A549 (cell line): Measurements from ENCODE around the gene RHEB. TPM values are rescaled to one million over a fixed set of nuclear protein-coding genes. Genes with fewer than 3 reads are reported as not detected.
"Not testable (repeated sequence)": the region's sequence is repeated elsewhere in the genome, so short reads cannot be mapped to it uniquely, and the experiment has no call there.

Source experiments
- ATAC-seq, 2 experiments: fragments of 200-7000 bp in 1 of 2; fragments of >200 bp in 1 of 2; cut with Nextera tagmentation in 1 of 2; cut with Tn5 transposase in 1 of 2; 3 replicates each; pipeline versions ENCODE4 v1.8.0 to v1.9.1; 2018 to 2020; ENCODE audit warnings: mild to moderate bottlenecking in 1 of 2, moderate library complexity in 1 of 2
- CTCF ChIA-PET: fragments of 300-600 bp; sonication (Branson Sonifier 250); formaldehyde crosslinking; extraction: SDS; loops from one replicate; lab custom pipeline; 2021; ENCODE audit warnings: antibody characterized with exemption, inconsistent platforms; lab: Yijun Ruan, JAX
- POLR2A ChIA-PET: fragments of 350-600 bp; formaldehyde crosslinking; extraction: SDS; loops from one replicate; lab custom pipeline; 2021; ENCODE audit warnings: antibody characterized with exemption, inconsistent platforms; lab: Yijun Ruan, JAX
- DNase-seq, 2 experiments: peaks; one replicate each; pipeline versions ENCODE4 v3.0.0 to v3.0.0-alpha.2; 2011 to 2016; ENCODE audit warnings: low read depth in 1 of 2, low spot score in 1 of 2
- FAIRE-seq: peaks from 2 replicates; lab custom pipeline; 2011; peaks lifted over from hg19 to GRCh38; lab: Jason Lieb, UNC
- H3K27ac ChIP-seq, 2 experiments: fragments of >200 bp; sonication (Bioruptor Twin); formaldehyde crosslinking; 3 replicates each; pipeline ENCODE4 v1.5.1; 2016 to 2017
- H3K4me1 ChIP-seq: fragments of >200 bp; sonication (Bioruptor Twin); formaldehyde crosslinking; 3 replicates; pipeline ENCODE4 v1.6.1; 2016
- H3K4me2 ChIP-seq: fragments of >200 bp; sonication (Bioruptor Twin); formaldehyde crosslinking; 3 replicates; pipeline ENCODE4 v1.6.1; 2016
- H3K4me3 ChIP-seq: fragments of >200 bp; sonication (Bioruptor Twin); formaldehyde crosslinking; 3 replicates; pipeline ENCODE4 v1.5.1; 2016
- H3K9me3 ChIP-seq: fragments of >200 bp; sonication (Bioruptor Twin); formaldehyde crosslinking; 3 replicates; pipeline ENCODE4 v1.6.1; 2016
- BHLHE40 ChIP-seq: IDR thresholded peaks from 2 replicates; pipeline ENCODE4 v1.6.1; 2012; ENCODE audit warnings: low read depth, low read length, inconsistent platforms
- CTCF ChIP-seq: fragments of >200 bp; sonication (Bioruptor Twin); formaldehyde crosslinking; IDR thresholded peaks from 3 replicates; pipeline ENCODE4 v1.5.1; 2016
- FOSL2 ChIP-seq, 2 experiments: fragments of 450-650 bp in 1 of 2; fragments of >200 bp in 1 of 2; sonication (Bioruptor Twin) in 1 of 2; formaldehyde crosslinking; IDR thresholded peaks; 2 replicates each; pipeline versions ENCODE4 v1.5.0 to v1.6.1; 2016 to 2020; ENCODE audit warnings: mild to moderate bottlenecking in 1 of 2, moderate library complexity in 1 of 2
- HES2 ChIP-seq: fragments of >200 bp; sonication (Bioruptor Twin); formaldehyde crosslinking; IDR thresholded peaks from 2 replicates; pipeline ENCODE4 v1.6.1; 2016
- JUN ChIP-seq, 2 experiments: fragments of >200 bp; sonication (Bioruptor Twin); formaldehyde crosslinking; IDR thresholded peaks; 2 replicates in 1 of 2; 3 replicates in 1 of 2; pipeline ENCODE4 v1.6.1; 2016 to 2017
- JUNB ChIP-seq: fragments of >200 bp; sonication (Bioruptor Twin); formaldehyde crosslinking; IDR thresholded peaks from 2 replicates; pipeline ENCODE4 v1.6.1; 2016
- PBX3 ChIP-seq: IDR thresholded peaks from 2 replicates; pipeline ENCODE4 v1.6.1; 2012
- REST ChIP-seq: fragments of 200-600 bp; sonication (generic); IDR thresholded peaks from 2 replicates; pipeline ENCODE4 v1.6.1; 2016; ENCODE audit warnings: antibody characterized with exemption, mild to moderate bottlenecking, moderate library complexity
- RFX5 ChIP-seq: fragments of 450-650 bp; IDR thresholded peaks from 2 replicates; pipeline ENCODE4 v1.7.1; 2014; ENCODE audit warnings: antibody characterized with exemption, mild to moderate bottlenecking, moderate library complexity
- SMC3 ChIP-seq: fragments of >200 bp; sonication (Bioruptor Twin); formaldehyde crosslinking; IDR thresholded peaks from 3 replicates; pipeline ENCODE4 v1.6.1; 2018; ENCODE audit warnings: inconsistent platforms
- USF2 ChIP-seq: fragments of 450-650 bp; IDR thresholded peaks from 2 replicates; pipeline ENCODE4 v1.6.1; 2014; ENCODE audit warnings: antibody characterized with exemption
- ZSCAN20 ChIP-seq: fragments of 250-450 bp; sonication (Bioruptor Pico); IDR thresholded peaks from 2 replicates; pipeline ENCODE4 v1.8.0; 2022; ENCODE audit warnings: mild to moderate bottlenecking, moderate library complexity
- WGBS: methylation state at CpG from one replicate; pipeline ENCODE4 v1.1.6; 2017; ENCODE audit errors: missing lambda C conversion rate; 5-methylcytosine and 5-hydroxymethylcytosine counted together
- polyA plus RNA-seq, 4 experiments: library from polyadenylated mRNA; depleted of rRNA in 3 of 4; stranded (reverse); fragments of >200 nt; fragmentation: RNase III in 1 of 4; extraction: RNeasy Plus Mini Kit Qiagen cat#74134 plus additional on column Dnase treatment in 1 of 4; gene quantifications; 2 replicates in 3 of 4; 3 replicates in 1 of 4; pipeline ENCODE4 v1.2.3, GENCODE V29; 2011 to 2017

RHEB gene
- polyA plus RNA-seq, 2 of the 4 experiments (the other 2 are of a cell fraction): 110 to 198 TPM

- ChIA-PET CTCF (interaction anchor here (1.0 to 1.3 kb wide), 4 partner anchors 29 to 221 kb away, joined by 3 to 4 read pairs (median 3); no protein-coding TSS in a partner anchor), POLR2A (interaction anchor here (1.5 kb wide), 1 partner anchor 19 kb away, joined by 10 read pairs; the partner anchor contains the start of gene RHEB)
- TF ChIP-seq RFX5 (no peak), JUN (IDR thresholded peaks at IDR 0.05) (no peak), REST (no peak), USF2 (no peak; the same call in 1 of the 2 replicates), BHLHE40 (no peak), CTCF (no peak)
- no peak for FAIRE-seq
- no peak overlapping the region for H3K4me2 ChIP-seq
- DNase-seq: no peak
- peak; percentile 71 to 78 for ATAC-seq
- 65% methylated on average over 8 of the region's 9 CpGs for WGBS
- no peaks in the 10 kb centered on the region for H3K9me3 ChIP-seq
- H3K4me3 ChIP-seq: no peak overlapping the region
- H3K4me1 ChIP-seq: no peaks in the 10 kb centered on the region
- H3K27ac ChIP-seq: no peak overlapping the region
Observed at GRCh38 chr7:151539088-151539671, 19.5 kb upstream of the RHEB start.

- Histone ChIP-seq H3K27ac (no peak overlapping the region), H3K4me1 (no peaks in the 10 kb centered on the region), H3K4me2 (no peak overlapping the region), H3K4me3 (no peak overlapping the region), H3K9me3 (no peaks in the 10 kb centered on the region)
- ATAC-seq (no peak), FAIRE-seq (no peak), DNase-seq (no peak)
- ChIA-PET POLR2A (interaction anchor here (1.5 kb wide), 1 partner anchor 18 kb away, joined by 10 read pairs; the partner anchor contains the start of gene RHEB), CTCF (interaction anchor here (0.6 to 1.7 kb wide), 5 partner anchors 8 to 271 kb away, joined by 3 to 5 read pairs (median 3); no protein-coding TSS in a partner anchor)
- TF ChIP-seq FOSL2 (IDR thresholded peaks at IDR 0.05) (no peak), FOSL2 (CRISPR knock-in tag; IDR thresholded peaks at IDR 0.05) (no peak), SMC3 (no peak), JUNB (no peak), PBX3 (no peak), HES2 (no peak), ZSCAN20 (CRISPR knock-in tag) (no peak)
- 47% methylated on average over 8 of the region's 8 CpGs for WGBS
Observed at GRCh38 chr7:151537818-151538561, 18.3 kb upstream of the RHEB start.

GRCh38 chr7:151536178-151536577 is 16.5 kb upstream of the RHEB start:
- CTCF ChIA-PET: interaction anchor here (1.2 kb wide), 1 partner anchor 223 kb away, joined by 4 read pairs; no protein-coding TSS in a partner anchor
- ATAC-seq, H3K4me1 ChIP-seq, H3K9me3 ChIP-seq, H3K4me2 ChIP-seq, POLR2A ChIA-PET, H3K4me3 ChIP-seq, H3K27ac ChIP-seq, DNase-seq, FAIRE-seq: not testable (repeated sequence)
- 39% methylated on average over 2 of the region's 2 CpGs for WGBS
